GM18868 (cell line): Measurements from ENCODE around the gene TUG1.

Experiments
- ATAC-seq: cut with Tn5 transposase; IDR thresholded peaks from one replicate; pipeline ENCODE4 v1.9.1; 2021; ENCODE audit warnings: mild to moderate bottlenecking, moderate library complexity; ENCODE audit not compliant: unreplicated experiment

TUG1 gene

DNA sequence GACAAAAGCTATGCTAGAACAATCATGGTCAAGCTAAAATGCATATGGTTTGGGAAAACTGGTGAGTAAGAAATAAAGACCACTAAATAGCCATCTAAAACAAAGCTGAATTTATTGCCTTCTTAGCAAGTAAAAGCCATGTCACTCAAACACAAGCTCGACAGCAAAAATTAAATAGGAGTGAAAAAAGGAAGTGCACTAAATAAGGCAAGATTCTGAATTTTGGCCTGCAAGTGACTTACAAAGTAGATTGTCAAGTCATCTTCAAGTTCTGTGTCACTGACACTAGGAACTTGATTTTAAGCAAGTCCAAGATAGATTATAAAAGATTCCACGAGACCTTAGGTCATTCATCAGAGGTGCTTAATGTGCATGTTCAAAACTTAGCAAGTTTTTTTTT, 27.4 kb downstream of the TUG1 start:
- no peak for ATAC-seq

GRCh38 chr22:30998329-30998728, 29.3 kb downstream of the TUG1 start:
- no peak for ATAC-seq

- ATAC-seq: no peak
Observed at GRCh38 chr22:31001124-31001770, 32.2 kb downstream of the TUG1 start.

DNA sequence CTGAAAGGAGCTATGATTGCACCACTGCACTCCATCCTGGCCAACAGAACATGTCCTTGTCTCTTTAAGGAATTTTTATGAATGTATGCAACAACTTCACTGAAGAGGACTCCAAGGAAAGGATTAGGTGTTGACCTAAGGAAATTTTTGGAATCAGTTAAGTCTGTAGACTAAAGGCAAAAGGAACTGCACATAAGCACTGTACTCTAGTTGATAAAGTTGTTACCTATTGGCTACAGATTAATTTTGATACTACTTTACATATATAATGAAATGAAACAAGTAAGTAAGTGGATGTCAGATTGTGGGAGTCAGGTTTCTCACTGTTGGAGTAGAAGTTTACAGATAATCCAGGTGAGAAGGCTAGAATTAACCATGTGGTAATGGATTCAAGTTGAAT, 36.5 kb downstream of the TUG1 start:
- ATAC-seq: no peak

GRCh38 chr22:31019191-31019930, 50.3 kb downstream of the TUG1 start:
- no peak for ATAC-seq

DNA sequence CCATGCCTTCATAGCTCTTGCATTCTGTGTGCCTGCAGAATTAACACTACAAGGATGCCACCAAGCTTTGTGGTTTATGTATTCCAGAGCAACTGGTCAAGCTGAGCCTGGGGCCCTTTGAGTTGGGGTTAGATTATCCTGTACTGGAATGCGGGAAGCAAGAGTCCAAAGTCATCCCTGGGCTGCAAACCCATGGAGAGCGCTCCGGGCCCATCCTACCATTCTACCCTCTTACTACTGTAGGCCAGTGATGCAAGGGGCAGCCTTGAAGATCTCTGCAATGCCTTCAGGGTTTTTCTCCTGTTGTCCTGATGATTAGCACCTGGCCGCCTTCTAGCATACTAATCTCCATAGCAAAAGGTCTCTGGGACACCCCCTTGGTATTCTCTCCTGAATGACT, 51.3 kb downstream of the TUG1 start:
- ATAC-seq: no peak

- ATAC-seq: no peak
Observed at GRCh38 chr22:31022516-31022915, 53.5 kb downstream of the TUG1 start.
